ENCODE measurements around the gene DNER.
"Not testable (repeated sequence)": the region's sequence is repeated elsewhere in the genome, so short reads cannot be mapped to it uniquely, and the experiment has no call there.

Gene DNER

DNA sequence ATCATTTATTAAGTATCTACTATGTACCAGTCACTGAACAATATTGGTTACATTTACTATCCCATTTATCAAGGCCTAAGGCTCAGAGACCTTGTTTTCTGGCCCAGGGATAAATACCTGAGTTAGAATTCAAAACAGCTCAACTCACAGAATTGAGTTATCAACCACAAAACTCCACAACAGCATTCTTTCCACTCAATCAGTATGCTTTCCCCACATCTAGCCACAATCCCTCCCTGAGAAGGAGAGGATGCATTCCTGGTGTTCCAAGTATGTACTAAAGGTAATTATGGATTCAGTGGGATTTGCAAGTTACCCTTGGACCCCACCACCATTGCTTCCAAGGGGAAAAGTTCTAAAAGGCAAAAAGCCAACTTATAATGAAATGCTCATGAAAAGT is 339.1 kb downstream of the DNER start:
- no peak for DNase-seq

DNA sequence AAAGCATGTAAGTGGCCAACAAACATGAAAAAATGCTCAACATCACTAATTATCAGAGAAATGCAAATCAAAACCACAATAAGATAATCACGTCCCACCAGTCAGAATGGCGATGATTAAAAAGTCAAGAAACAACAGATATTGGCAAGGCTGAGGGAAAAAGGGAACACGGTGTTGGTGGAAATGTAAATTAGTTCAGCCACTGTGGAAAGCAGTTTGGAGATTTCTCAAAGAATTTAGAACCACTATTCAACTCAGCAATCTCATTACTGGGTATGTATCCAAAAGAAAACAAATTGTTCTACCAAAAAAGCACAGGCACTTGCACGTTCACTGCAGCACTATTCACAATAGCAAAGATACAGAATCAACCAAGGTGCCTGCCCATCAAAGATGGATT is 341.0 kb downstream of the DNER start:
- not testable (repeated sequence) for DNase-seq

DNA sequence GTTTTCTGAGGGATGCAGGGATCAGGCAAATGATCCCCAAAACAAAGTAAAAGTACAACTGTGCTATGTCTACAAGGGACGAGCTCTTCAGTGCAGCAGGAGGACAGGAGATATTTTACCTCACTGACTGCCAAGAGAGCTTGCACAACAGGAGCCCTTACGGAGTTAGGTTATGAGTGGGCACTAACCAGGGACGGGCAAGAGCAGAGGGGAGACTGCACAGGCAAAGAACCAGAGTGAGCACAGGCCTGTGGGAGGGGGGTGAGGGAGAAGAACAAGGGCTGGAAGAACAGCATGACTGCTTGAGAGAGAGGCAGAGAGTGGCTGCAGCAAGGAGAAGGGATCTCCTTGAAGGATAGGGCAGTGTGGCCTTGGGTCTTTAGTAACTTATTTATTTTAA is 342.1 kb downstream of the DNER start:
- no peak for DNase-seq

DNA sequence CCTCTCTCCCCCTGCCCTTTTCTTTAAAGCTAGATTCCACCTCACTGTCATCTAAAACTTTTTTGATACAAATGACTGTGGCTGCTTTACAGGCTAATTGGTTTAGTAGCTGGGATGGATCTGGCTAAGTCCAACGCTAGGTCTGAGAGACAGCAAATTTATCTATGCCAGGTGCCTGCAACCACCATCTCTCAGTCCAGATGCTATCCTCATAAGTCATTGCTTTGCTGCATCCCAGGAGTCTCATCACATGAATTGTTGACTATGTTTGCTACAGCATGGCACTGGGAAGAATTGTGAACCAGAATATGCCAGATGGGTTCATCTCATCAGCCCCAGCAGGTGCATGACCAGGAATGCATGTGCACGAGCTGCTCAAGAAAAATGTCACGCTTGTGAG is 343.3 kb downstream of the DNER start:
- no peak for DNase-seq

DNA sequence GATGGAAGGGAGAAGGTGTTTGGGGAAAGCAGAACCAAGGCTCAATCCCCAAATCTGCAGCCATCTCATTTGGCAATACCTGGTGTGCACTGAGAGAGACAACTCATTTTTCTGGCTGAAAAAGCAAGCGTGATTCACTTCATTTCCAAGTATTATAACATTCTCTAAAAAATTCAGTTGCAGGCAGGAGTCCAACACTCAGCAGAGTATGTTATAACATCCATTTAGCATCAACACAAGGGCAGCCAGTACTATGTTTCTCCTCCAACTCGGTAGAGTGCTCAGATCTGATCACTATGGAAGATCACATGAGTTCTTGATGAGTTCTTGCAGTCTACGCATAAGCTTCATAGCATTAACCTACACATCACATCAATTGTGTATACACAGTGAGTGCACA is 343.8 kb downstream of the DNER start:
- no peak for DNase-seq

DNA sequence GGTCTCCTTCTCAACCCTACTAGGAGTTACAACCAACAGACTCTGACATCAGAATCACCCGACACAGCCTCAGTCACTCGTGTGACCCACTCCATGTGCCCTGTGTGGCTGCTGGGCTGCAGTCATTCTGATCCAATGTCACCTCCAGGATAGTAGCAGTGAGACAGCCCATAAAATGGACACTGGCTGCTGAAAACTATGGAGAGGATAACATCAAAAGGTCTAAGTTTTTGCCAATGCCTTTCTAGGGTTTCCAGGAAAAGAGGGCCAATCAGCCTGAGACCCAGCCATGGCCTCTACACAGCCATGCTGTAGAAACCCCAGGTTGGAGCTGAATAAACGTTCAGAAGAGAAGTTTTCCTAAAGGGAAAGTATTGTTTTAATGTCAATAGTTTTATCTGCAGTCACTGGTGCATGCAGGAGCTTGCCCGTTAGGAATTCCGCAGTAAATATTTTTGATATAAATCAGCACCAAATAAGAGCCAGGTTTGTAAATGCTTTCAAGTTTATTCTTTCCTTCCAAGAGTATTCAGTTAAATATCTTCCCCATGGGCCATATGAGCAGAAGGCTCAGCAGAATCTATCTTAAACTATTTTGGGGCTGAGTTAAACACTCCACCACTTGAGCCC is 351.1 kb downstream of the DNER start:
- DNase-seq = no peak

DNA sequence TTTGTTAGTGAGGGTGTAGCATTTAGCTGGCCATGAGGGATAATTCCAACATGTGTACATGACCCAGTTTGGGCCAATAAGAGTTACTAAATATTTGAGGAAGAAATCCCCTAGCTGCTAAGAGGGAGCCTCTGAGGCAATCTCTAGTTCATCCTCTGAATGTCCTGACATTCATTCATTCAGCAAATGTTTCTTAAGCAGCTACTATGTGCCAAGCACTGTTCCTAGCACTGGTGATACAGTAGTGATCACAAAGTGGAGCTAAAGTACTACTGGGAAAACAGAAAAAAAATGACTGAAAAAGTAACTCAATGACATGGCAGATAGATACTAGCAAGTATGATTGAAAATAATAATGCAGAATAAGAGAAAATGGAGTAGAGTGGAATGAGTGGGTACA is 363.5 kb downstream of the DNER start:
- DNase-seq = no peak

DNA sequence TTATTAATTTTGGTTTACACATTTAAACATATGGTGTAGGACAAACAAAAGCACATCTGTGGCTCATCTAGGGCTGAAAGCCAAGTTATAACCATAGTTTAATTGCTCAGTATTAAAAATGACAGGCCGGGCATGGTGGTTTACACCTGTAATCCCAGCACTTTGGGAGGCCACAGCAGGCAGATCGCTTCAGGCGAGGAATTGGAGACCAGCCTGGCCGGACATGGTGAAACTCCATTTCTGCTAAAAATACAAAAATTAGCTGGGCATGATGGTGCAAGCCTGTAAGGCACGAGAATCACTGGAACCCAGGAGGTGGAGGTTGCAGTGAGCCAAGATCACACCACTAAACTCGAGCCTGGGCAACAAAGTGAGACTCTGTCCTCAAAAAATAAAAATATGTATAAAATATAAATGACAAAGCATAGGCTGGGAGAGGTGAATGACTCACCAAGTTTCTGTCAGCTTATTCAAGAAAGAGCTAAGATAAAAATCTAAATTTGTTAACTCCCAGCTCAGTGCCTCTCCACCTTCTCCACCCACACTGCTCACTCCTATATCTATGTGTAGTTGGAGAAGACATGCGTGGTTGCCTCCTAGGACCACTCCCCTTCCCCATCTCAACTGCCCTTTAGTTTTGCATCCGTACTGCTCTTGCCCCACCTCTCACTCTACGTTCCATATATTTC is 364.1 kb downstream of the DNER start:
- DNase-seq = no peak

DNA sequence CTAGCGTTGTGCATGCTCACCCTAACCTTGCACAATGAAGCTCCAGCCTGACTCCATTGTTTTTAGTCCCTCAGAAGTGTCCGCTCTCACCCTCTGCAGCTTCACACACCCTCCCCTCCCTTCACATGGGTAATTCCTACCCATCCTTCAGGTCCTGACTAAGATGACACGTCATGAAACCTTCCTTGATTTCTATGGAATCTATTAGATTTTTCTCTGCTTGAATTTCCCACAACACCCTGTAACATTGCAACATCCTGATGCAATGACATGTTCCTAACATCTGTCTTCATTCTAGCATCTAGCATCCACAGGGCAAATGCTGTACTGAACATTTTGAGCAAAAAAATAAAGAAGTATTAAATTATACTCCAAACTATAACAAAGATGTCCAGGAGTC is 366.2 kb downstream of the DNER start:
- no peak for DNase-seq

DNA sequence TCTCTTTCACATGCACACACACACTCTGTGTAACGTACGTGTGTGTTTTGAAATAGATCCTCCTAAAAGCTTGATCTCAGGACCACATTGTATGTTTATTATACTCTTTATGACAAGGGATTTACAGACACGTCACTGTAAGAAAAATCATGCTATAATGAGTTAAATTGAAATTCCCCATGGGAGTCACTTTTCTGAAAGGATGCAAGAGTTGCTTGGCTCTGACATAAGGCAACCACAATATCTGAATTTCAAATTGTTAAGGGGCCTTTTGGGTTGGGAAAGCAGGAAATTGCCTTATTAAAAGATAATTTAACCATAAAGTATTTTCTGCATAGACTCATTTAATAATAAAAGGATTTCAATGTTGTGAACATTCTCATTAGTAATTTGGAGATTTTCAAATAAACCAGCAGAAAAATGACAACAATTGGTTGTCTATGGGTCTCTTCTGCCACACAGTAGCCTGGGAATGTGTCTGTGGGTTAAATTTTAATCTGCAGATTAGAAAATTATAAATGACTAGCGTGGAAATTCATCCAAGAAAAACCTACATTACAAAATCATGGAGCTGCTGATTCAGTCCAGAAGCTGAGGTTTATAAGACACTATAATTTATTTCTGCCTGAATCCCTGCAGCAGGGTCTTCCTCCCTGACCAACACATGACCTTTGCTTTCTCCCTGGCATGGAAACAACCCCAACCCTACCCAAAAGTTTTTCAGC is 367.4 kb downstream of the DNER start:
- no peak for DNase-seq

DNA sequence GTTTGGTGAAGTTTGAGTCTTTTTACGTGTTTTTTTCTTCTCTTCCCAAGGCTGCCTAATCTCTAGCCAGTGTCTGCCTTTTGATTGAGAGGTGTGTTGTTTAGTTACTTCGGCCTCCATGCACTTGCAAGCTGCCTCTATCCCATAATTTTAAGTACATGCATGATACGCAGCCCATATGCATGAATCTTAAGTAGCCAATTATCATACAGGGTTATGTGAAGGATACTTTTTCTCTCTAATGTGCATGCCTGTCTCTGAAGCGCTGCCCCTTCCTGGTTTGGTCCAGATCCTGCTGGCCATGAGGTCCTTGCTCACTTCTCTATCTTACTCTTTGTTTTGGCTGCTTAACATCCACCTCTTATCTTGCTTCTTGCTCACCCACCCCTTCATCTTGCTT is 369.4 kb downstream of the DNER start:
- DNase-seq = no peak

DNA sequence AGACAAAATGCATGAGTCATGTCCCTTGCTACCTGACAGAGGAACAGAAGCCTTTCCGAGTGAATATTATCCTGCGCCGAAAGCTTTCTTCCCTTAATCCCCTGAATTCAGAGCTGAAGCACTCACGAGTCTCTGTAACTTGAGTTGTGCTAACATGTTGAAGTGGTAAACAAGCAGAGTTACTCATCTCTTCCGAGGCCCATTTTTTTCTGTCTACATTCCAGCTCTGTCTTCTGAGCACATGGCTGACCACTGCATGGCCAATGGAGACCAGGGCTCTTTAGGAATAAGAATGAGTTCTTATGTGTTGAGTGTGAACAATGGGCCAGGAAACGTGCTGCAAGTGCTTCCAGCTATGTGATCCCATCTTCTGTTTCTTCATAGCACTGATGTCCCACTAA is 370.2 kb downstream of the DNER start:
- DNase-seq = no peak

DNA sequence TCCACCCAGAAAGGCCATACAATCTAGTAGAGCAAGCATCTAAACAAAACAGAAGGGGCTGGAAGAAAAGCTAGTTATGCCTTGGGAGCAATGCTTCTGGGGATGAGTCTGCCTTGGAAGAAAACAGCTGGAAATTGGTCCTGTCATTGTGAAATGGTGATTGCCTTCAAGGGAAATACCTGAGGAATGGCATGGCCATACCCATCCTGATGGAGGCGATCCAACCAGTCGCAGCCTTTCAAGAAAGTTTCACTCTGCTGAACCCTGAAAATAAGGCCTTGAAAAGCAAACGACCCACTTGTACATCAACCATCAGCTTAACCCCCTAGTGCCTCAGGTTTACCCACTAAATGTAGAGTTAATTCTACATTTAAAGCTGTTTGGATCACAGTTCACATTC is 370.7 kb downstream of the DNER start:
- DNase-seq = no peak

DNA sequence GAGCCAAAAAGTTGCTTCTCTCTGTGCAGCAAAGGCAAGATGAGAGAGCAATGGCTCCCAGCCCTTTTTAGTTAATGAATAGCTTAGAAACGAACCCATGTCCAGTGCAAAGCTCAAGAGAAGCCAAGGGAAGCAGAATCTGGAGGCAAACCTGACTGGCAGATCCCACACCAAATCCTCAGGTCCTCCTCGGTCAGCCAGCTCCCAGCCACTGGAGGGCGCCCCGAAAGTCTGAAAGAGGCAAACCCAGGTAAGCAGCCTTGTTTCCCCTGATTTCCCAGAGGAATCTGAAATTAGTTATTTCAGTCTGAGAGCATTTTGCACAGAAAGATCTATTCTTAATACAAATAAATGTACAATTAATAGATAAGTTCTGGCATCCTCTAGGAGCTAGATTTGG is 372.0 kb downstream of the DNER start:
- no peak for DNase-seq

DNA sequence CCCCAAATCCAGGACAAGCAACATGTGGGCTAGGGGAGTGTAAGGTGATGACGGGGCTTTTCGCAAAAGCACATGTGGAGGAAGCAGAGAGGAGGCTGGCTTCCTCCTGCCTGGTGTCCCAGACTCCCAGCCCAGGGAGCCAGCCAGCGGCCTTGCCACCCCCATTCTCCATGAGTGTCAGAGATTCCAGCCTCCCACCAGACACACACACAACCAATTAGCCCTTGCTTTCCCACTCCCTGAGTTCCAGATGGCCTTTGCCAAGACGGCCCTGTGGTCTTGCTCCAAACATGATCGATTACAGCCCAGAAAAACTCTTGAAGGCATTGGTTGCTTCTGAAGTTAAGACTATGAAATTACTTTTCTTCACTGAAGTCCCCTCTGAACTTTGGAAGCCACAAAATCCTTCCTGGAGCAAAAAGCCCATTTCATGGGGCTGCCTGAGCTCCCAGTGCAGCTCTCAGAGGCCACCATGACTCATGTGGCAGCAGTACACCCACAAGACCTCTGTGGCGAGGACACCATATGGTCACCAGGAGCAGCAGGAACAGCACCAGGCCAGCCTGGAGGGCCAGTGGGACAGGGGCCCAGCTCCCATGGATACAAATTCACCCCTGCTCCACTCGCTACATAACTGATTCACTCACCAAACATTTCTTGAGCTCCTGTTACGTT is 374.1 kb downstream of the DNER start:
- DNase-seq = no peak

DNA sequence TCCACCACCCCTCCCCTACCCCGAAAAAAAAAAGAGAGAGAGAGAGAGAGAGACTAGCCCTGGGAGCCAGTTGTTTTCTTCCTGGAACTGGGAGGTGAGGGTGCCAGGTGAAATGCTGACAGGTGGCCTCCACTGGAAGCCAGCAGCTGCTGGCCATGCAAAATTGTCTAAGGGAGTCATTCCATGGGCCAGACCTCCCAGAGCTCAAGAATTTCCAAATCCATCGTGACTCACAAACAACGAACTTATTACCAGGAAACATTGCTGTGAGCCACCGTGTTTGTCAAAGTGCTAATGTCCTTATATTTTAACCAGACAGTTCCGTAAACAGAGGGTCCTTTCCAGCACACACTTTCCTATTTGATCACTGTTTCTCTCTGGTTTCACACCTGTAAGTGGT is 374.7 kb downstream of the DNER start:
- DNase-seq = no peak

DNA sequence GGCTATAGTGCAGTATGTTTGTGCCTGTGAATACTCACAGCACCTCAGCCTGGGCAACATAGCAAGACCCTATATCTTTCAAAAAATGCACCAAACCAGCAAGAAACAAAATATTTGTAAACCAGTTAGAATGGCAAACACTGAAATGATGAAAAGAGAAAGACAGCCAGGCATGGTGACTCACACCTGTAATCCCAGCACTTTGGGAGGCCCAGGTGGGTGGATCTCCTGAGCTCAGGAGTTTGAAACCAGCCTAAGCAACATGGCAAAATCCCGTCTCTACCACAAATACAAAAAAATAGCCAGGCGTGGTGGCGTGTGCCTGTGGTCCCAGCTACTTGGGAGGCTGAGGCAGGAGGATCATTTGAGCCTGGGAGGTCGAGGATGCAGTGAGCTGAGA is 375.2 kb downstream of the DNER start:
- not testable (repeated sequence) for DNase-seq

DNA sequence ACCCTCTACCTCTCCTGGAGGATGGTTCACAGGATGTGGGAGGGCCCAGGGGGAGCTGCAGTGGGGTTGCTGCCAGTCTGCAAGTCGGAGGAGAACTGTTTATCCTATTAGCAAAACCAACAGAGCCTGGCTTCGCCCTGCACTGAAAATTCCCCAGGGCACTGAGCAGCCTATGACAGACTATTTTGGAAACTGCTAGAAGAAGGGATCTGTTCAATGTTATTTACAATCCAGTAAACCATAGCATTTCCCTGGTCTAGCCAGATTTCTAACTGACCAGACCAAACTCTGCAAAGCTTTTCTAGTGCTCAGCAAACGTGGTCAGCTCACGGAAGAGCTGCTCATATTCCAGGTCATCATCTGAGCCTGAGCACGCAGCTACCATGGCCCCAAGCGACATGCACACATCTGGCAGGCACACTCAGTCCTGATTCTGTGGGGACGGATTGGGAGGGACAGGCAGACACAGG is 378.4 kb downstream of the DNER start:
- no peak for DNase-seq

DNA sequence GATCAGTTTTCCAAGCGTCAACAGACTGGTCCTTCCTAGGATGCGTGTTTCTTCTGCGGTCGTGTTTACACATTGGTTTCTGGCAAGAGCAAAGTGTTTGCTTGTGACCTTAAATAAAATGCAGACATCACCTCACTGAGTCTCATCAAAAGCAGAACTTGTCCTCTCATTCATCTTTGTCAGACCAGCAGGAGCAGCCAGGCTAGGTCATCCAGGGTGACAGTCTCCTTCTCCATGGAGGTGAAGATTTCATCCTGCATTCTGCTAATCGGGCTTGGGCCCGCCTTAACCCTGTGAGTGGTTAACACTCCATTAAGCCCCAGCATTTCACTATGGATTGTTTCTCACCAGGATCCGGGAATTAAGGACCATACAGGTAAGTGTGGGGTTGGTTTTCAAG is 379.0 kb downstream of the DNER start:
- DNase-seq = no peak

DNA sequence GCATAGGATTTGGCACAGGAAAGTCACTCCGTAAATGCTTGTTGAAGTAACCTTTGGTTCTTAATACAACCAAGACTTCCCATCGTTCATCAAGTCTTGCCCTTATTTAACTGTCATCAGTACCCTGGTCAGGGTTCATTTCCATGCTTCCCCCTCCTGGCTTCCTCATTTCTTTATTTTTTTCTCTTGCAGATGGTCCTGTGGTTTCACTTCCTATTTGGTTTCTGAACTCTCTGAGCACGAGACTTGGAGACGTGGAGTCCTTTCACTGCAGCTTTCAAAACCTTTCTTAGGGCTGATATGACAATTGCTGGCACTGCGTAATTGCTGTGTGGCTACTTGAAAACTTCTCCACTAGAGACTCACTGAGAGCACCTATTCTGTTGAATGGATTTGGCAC is 383.4 kb downstream of the DNER start:
- DNase-seq = no peak

DNA sequence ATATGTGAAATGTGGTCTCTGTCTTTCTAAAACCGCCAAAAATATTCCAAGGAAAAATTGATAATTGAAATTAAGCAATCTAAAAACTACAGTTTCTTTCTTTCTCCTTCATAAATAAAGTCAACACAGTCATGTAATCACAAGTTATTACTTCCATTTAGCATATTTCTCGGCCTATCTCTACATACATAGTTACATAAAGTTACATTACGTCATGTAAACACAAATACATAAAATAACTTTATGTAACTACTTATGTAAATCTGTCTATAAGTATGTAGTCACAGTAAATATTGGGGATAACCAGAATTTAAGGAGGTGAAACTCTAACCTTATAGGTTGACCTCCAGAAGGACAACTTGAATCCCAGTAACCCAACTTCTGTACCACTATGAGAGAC is 394.8 kb downstream of the DNER start:
- DNase-seq = no peak

DNA sequence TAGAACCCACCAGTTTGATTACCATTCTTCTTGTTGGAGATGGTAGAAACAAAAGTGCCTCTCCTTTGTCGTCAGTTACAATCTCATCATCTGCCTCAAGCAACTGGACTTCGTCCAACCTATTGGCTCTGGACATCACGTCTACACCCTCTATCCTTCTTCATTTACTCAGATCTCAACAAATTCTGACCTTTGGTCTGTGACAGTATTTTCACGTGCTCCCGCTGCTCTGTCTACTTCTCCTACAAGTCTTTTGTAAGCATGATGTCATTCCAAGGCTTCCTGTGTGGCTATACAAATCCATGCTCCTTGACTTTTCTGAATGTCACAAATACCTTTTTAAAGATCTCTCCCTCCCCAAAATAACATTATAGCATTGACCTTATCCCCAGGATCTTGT is 400.2 kb downstream of the DNER start:
- DNase-seq = no peak

DNA sequence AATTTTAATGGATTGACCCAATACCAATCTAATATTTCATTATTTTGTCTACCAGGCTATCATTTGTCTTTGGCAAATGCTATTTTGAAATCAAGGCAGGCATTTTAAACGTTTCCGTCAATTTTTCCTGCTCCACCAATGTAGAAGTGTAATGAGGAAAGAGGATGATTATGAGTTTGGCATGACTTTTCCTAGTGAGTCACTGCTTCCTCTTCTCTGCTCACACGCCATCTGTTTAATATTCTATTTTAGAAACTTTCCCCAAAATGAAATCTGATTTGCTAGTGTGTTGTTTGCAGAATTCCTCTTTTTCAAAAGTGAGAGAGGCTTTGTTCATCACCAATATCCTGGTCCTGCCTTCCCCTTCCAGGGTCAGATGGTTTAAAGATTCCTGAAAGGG is 400.8 kb downstream of the DNER start:
- DNase-seq = no peak

Data from NCI-H1694 (cell line).